ENCODE measurements around the gene VPS13A.

Gene VPS13A

GRCh38 chr9:77194423-77194822 is 17.1 kb downstream of the VPS13A start:
- no peak for DNase-seq (ENCODE audit: insufficient read length)
- FAIRE-seq, result no peak
- TF ChIP-seq TAF1 (IDR thresholded peaks at IDR 0.05; ENCODE audit: borderline replicate concordance, low read depth, low read length) (no peak), POLR2AphosphoS5 (IDR thresholded peaks at IDR 0.05; ENCODE audit: low read depth, low read length) (no peak), POLR2A (IDR thresholded peaks at IDR 0.05; ENCODE audit: low read depth, low read length) (no peak)

- DNase-seq (ENCODE audit: insufficient read length) (no peak), FAIRE-seq (no peak)
- TF ChIP-seq POLR2AphosphoS5 (IDR thresholded peaks at IDR 0.05; ENCODE audit: low read depth, low read length) (no peak), POLR2A (IDR thresholded peaks at IDR 0.05; ENCODE audit: low read depth, low read length) (no peak), TAF1 (IDR thresholded peaks at IDR 0.05; ENCODE audit: borderline replicate concordance, low read depth, low read length) (no peak)
Measured at GRCh38 chr9:77210116-77210515, 32.8 kb downstream of the VPS13A start.

DNA sequence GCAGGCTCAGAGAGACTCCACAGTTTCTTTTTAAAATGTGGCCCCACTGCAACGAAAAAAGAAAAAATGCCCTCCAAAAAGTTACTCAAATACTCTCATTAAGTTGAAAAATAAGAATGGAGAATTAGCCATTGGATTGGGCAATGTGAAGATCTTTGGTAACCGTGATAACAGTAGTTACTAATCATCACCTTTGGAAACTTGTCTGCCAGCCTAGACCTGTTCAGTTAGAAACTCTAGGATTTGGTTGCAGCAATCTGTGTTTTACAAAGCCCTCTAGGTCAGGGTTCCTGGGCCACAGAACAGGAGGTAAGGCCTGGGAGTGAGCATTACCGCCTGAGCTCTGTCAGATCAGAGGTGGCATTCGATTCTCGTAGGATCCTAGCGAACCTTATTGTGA is 34.2 kb downstream of the VPS13A start:
- DNase-seq (ENCODE audit: insufficient read length) (no peak), FAIRE-seq (no peak)

GRCh38 chr9:77212801-77213200 is 35.5 kb downstream of the VPS13A start:
- FAIRE-seq (no peak), DNase-seq (ENCODE audit: insufficient read length) (no peak)
- no peak for TF ChIP-seq TAF1 (IDR thresholded peaks at IDR 0.05; ENCODE audit: borderline replicate concordance, low read depth, low read length)
- TF ChIP-seq POLR2A (IDR thresholded peaks at IDR 0.05; ENCODE audit: low read depth, low read length), result no peak
- no peak for TF ChIP-seq POLR2AphosphoS5 (IDR thresholded peaks at IDR 0.05; ENCODE audit: low read depth, low read length)

More for the DNA sequence above, 34.2 kb downstream of the VPS13A start:
- TF ChIP-seq TAF1 (IDR thresholded peaks at IDR 0.05; ENCODE audit: borderline replicate concordance, low read depth, low read length), result no peak
- no peak for TF ChIP-seq POLR2AphosphoS5 (IDR thresholded peaks at IDR 0.05; ENCODE audit: low read depth, low read length)

- no peak for TF ChIP-seq POLR2A (IDR thresholded peaks at IDR 0.05; ENCODE audit: low read depth, low read length)
- TF ChIP-seq POLR2AphosphoS5 (IDR thresholded peaks at IDR 0.05; ENCODE audit: low read depth, low read length), result no peak
- no peak for TF ChIP-seq TAF1 (IDR thresholded peaks at IDR 0.05; ENCODE audit: borderline replicate concordance, low read depth, low read length)
- DNase-seq (ENCODE audit: insufficient read length), result no peak
- no peak for FAIRE-seq
Measured at GRCh38 chr9:77215874-77216273, 38.5 kb downstream of the VPS13A start.

DNA sequence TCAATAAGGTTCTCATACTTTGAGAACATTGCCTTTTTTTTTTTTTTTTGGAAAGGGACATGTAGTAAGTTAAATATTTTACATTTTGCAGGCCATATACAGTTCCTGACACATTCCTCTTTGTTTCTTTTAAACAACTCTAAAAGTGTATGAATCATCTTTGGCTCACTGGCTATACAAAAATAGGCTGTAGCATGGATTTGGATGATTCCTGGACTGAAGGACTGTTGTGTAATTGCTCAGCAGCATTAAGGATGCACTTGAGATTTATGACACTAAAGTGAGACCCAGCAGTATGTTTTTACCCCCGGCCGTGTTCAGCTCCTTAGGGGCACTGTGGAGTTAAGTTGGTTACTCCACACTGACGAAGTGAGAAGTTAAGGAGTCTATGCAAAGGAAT is 41.3 kb downstream of the VPS13A start:
- DNase-seq (ENCODE audit: insufficient read length) (no peak), FAIRE-seq (no peak)
- TF ChIP-seq POLR2AphosphoS5 (IDR thresholded peaks at IDR 0.05; ENCODE audit: low read depth, low read length) (no peak), TAF1 (IDR thresholded peaks at IDR 0.05; ENCODE audit: borderline replicate concordance, low read depth, low read length) (no peak), POLR2A (IDR thresholded peaks at IDR 0.05; ENCODE audit: low read depth, low read length) (no peak)

DNA sequence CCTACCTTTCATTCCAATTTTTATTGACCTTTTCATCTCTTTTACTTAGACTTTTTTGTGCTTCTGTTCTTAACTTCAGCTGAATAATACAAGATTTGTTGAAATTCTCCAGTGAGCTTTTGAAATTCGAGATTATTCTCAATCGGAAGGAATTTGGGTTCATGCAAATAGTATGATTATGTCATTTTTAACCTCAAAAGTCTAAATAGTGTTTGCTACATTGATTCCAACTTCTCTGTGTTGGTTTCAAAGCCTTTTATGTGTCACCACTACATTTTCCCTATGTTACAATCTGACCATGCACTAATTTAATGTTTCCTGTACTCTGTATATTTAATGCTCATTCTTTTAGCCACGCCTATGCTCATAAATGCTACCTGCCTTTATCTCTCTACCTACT is 44.1 kb downstream of the VPS13A start:
- no peak for FAIRE-seq

GRCh38 chr9:77224746-77225312 is 47.5 kb downstream of the VPS13A start:
- TF ChIP-seq POLR2AphosphoS5 (IDR thresholded peaks at IDR 0.05; ENCODE audit: low read depth, low read length), result no peak
- TF ChIP-seq POLR2A (IDR thresholded peaks at IDR 0.05; ENCODE audit: low read depth, low read length), result no peak
- TF ChIP-seq TAF1 (IDR thresholded peaks at IDR 0.05; ENCODE audit: borderline replicate concordance, low read depth, low read length), result no peak
- no peak for FAIRE-seq
- DNase-seq (ENCODE audit: insufficient read length), result no peak

More for the DNA sequence above, 44.1 kb downstream of the VPS13A start:
- TF ChIP-seq POLR2AphosphoS5 (IDR thresholded peaks at IDR 0.05; ENCODE audit: low read depth, low read length) (no peak), POLR2A (IDR thresholded peaks at IDR 0.05; ENCODE audit: low read depth, low read length) (no peak), TAF1 (IDR thresholded peaks at IDR 0.05; ENCODE audit: borderline replicate concordance, low read depth, low read length) (no peak)
- DNase-seq (ENCODE audit: insufficient read length), result no peak

DNA sequence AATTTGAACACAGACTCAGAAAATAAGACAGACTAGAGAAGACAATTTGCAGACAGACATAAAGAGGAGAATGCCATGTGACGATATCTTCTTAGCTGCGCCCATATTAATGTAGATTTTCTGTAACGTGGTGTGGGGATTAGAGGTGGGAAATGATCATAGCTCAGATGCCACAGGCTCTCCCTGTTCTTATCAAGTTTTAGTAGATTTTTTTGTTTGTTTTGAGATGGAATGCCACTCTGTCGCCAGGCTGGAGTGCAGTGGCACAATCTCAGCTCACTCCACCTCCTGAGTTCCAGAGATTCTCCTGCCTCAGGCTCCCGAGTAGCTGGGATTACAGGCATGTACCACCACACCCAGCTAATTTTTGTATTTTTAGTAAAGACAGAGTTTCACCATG is 59.4 kb downstream of the VPS13A start:
- DNase-seq (ENCODE audit: insufficient read length) (no peak), FAIRE-seq (no peak)
- TF ChIP-seq POLR2AphosphoS5 (IDR thresholded peaks at IDR 0.05; ENCODE audit: low read depth, low read length) (no peak), TAF1 (IDR thresholded peaks at IDR 0.05; ENCODE audit: borderline replicate concordance, low read depth, low read length) (no peak), POLR2A (IDR thresholded peaks at IDR 0.05; ENCODE audit: low read depth, low read length) (no peak)

DNA sequence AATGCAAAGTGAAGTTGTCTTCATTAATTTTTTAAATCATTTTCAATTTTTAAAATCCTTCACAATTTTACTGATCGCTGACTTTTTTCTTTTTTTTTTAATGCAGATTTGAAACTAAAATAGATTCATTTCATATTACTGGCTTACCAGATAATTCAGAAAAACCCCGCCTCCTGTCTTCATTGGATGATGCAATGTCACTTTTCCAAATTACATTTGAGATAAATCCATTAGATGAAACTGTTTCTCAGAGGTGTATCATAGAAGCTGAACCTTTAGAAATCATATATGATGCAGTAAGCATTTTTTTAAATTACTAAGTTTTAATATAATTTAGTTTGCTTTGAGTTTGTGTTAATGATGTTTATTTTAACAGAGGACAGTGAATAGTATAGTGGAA is 60.6 kb downstream of the VPS13A start:
- DNase-seq (ENCODE audit: insufficient read length) (no peak), FAIRE-seq (no peak)
- TF ChIP-seq POLR2A (IDR thresholded peaks at IDR 0.05; ENCODE audit: low read depth, low read length) (no peak), POLR2AphosphoS5 (IDR thresholded peaks at IDR 0.05; ENCODE audit: low read depth, low read length) (no peak), TAF1 (IDR thresholded peaks at IDR 0.05; ENCODE audit: borderline replicate concordance, low read depth, low read length) (no peak)

- DNase-seq (ENCODE audit: insufficient read length), result no peak
- TF ChIP-seq POLR2AphosphoS5 (IDR thresholded peaks at IDR 0.05; ENCODE audit: low read depth, low read length), result no peak
- TF ChIP-seq TAF1 (IDR thresholded peaks at IDR 0.05; ENCODE audit: borderline replicate concordance, low read depth, low read length), result no peak
- TF ChIP-seq POLR2A (IDR thresholded peaks at IDR 0.05; ENCODE audit: low read depth, low read length), result no peak
- FAIRE-seq, result no peak
Measured at GRCh38 chr9:77251050-77251449, 73.7 kb downstream of the VPS13A start.

DNA sequence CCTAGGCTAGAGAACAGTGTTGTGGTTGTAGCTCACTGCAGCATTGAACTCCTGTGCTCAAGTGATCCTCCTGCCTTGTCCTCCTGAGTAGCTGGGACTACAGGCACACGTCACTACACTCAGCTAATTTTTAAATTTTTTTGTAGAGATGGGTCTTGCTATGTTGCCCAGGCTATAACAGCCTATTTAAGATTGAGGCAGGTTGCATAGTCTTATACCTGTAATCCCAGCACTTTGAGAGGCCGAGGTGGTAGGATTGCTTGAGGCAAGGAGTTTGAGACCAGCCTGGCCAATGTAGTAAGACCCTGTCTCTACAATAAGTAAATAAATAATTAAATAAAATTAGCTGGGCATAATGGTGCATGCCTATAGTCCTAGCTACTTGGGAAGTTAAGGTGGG is 79.9 kb downstream of the VPS13A start:
- TF ChIP-seq POLR2A (IDR thresholded peaks at IDR 0.05; ENCODE audit: low read depth, low read length), result no peak
- no peak for TF ChIP-seq TAF1 (IDR thresholded peaks at IDR 0.05; ENCODE audit: borderline replicate concordance, low read depth, low read length)
- no peak for TF ChIP-seq POLR2AphosphoS5 (IDR thresholded peaks at IDR 0.05; ENCODE audit: low read depth, low read length)
- DNase-seq (ENCODE audit: insufficient read length), result no peak
- no peak for FAIRE-seq
